Activated T-cell treated with anti-CD3 and anti-CD28 coated beads for 4 hours (primary cell): ENCODE measurements around the gene RNF166.

Experiments used
- DNase-seq: peaks from one replicate; pipeline ENCODE4 v3.0.0-alpha.2; 2020

The RNF166 gene

DNA sequence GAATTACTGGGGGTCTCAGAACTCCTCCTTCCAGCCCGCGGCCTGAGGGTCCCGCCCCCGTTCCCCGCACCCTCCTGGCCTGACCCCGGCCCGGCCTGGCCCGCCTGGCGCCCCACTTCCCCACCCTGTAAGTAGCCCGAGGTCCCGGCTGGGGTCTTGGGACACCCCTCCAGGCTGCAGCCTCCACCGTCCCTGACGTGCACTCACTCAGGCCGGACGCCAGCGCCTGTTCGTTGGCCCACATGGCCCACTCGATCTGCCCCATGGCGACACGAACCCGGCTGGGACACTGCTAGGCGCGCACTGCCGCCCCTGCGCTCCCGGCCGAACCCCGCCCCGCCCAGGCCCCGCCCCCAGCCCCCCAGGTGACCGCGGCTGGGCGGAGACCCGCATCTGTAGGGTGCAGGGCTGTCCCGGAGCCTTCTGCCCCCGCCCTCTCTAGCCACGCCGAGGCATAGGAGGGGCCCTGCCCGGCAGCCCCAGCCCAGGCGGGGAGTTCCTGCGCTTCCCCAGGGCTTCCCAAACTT is 55.4 kb downstream of the RNF166 start, which contains the start of gene CYBA:
Gene CYBA (minus strand): TSS at position 305 of the 527 bp plus-strand sequence. CDS start 40 bp downstream, at position 265.
- peak; percentile 58 for DNase-seq

DNA sequence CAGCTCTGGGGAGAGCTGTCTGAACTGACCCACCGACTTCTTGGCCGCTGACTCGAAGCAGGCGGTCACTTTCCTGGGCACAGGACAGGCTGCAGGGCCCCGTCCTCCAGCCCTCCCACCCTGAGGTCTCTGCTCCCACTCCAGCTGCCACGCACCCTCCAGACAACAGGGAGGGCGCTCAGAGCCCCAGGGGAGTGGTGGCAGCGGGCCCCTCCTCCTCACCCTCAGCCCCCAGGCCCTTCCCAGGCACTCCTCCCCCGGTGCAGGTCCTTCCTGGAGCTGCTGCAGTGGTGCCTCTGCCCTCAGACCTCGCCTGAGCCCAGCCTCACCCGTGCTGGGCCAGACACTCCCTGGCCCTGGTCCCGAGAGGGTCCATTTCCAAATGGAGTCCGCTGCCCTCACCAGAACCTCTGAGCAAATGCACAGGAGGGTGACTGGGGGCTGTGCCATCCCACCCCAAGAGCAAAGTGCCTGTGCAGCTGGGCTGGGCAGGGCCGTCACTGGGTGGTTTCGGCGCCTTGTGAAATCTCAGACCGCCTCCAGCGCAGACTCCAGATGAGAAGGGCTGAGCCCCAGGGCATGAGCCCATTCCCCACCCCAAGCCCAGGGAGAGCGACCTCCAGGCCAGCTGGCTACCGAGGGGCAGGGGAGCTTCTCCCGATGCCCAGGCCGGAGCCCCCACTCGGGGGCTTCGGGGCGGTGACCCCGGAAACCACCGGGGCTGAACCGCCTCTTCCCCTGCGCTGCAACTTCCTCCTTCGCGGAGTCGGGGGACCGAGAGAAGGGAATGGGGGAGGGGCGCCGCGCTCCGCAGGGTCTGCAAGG is 56.1 kb downstream of the RNF166 start:
- no peak for DNase-seq

DNA sequence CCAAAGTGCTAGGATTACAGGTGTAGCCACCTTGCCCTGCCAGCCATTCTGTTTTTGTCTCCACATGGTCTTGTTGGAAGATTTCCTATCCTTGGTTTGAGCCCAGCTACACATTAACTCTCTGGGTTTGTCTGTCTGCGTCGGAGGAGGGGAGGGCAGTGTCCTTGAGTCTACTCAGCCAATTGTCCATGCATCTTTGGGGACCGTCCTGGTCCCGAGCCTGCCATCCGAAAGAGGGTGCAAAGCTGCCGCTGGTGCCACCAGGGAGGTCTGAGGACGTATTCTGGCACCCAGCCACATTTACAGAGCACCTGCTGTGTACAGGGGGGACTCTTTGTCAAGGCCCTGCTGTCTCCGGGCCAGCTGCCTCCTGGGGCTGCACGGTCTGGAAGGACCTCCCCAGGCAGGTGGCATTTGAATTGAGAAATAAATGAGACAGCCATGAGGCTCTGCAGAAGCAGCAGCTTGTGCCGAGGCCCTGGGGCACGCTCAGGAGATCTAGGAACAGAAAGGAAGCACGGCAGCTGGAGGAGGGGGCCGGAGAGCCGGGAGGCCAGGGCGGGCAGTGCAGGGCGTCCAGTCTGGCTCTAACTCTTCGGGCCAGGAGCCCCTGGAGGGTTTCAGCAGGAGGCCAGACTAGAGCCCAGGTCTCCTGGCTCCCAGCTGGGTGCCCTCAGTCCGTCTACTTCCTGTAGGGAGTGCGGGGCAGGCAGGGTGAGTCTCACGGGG is 56.8 kb downstream of the RNF166 start:
- no peak for DNase-seq

DNA sequence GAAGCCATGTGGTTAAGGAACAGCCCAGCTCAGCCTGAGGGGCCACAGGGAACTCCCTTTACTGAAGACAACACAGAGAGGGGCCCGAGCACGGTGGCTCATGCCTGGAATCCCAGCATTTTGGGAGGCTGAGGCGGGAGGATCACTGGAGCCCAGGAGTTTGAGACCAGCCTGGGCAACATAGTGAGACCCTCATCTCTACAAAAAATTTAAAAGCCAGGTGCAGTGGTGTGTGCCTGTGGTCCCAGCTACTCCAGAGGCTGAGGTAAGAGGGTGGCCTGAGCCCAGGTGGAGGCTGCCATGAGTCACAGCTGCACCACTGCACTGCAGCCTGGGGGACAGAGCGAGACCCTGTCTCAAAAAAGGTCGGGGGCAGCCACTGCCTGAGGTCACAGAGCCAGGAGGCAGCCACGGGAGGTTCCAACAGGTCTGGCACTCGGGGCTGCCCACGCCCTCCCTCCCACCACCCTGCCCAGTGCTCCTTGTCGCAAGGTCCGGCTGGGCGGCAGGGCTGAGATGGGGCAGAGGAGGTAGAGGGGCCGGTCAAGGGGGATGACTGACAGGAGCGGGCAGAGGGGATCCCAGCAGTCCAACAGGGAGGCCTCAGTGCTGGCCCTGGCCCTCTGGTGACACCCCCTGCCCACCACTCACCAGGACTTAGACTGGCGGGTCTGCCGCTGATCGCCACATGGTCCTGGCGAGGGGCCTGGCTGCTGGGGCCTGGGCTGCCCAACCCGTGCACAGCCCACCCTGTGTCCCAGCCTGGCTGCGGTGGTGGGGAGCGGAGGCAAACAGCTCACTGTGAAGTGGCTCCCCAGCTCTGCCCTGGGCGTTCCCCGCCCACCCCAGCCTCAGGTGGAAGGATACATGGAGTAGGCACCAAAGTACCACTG is 58.8 kb downstream of the RNF166 start:
- DNase-seq, result no peak
